ENCODE data around the gene THUMPD2.

GRCh38 chr2:39779341-39779851 is 338 bp upstream of the THUMPD2 start:
- no peak for TF ChIP-seq POLR2AphosphoS5 (IDR thresholded peaks at IDR 0.05; ENCODE audit: borderline replicate concordance, low read depth, low read length)
- no peak for TF ChIP-seq EZH2 (IDR thresholded peaks at IDR 0.05)

Measured in SK-N-MC (cell line).